ENCODE measurements around the gene CCDC60. TPM values are rescaled to one million over a fixed set of nuclear protein-coding genes. Genes with fewer than 3 reads are reported as not detected.
A peak's percentile ranks its signal among the peaks of the same experiment; 100 is the strongest.

CCDC60 gene
- total RNA-seq, 1 experiment from 2014 or later, result not detected

DNA sequence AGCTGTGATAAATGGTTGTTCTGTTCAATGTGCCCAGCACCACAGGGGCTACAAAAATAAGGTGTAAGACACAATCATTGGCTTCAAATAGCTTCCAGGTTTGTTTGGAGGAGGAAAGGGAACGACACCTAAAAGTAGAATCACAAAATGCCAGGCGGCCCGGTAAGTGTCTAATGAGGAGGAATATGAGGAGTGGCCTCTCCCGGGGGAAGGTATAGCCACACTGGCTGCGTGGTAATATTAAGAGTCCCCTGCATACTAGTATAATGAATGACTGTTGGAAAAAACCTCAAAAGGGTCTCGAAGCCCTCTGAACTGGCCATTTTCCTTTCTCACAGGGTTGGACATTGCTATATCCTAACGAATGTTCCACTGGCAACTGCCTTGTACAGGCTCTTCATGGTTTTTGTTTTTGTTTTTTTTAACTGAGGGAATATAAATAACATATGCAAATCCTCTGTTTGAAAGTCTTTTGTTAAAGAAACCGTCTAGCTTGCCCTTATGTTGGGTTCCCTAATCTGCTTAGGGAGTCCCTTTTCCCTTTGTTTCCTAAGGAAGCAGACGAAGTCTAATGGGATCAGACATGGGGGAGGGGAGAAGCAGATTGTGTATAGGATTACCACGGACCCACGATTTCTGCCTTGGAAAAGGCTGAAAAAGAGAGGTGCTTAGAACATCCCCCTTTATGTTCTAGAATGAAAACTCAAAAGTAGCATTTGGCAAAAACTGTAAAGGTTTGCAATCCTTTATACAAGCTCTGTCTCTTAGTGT lies 4.2 kb downstream of the CCDC60 start:
- DNase-seq (ENCODE audit: low read depth), result no peak

DNA sequence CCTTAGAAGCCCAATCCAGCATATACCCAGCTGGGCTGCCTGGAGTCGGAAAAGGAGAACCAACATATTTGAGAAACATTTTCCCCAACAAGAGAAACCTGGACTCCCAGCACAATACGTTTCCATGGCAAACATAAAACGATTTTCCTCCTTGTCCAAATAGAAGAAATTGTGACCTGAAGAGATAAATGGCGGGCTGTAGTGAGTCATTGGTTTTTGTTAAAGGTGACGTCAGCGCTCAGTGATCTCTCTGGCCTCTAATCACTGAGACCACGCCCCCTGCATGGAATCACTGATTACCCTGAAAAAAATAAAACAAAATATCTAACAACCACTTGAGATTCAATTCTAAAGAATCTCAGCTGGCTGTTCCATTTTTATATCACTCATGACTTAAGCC lies 6.0 kb downstream of the CCDC60 start:
- DNase-seq (ENCODE audit: low read depth), result peak; percentile 39

DNA sequence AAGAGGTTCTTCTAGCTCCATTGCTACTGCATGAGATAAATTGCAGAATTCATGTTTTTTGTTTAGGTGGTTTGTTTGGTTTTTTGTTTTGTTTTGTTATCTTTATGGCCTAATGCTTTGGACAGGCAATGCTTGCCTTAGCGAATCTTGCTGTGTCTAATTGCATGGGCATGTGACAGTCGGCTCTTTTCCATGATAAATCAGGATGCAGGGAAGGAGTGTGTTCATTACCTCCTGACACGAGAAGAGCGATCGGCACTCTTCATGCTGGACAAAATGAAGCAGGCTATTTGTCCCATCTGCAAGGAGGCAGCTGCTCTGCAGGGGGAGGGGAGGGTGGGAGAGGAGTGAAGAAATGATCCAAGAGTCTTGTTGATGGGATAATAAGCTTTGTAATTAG lies 6.5 kb downstream of the CCDC60 start:
- DNase-seq (ENCODE audit: low read depth), result no peak

DNA sequence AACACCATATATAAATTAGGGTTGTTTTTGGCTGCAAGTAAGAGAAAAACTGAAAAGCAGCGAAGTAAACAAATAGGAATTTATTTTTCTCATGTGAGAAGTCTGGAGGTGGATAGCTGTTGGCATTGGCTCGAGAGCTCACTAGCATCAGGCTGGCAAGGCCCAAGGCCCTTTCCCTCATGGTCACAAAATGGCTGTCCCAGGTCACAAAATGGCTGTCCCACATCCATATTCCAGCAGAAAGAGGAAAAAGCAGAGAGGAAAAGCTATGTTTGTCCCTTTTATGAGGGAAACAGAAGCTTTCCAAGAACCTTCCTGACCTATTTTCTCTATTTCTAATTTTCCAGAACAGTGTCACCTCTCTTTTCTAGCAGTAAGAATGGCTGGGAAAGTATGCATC lies 7.5 kb downstream of the CCDC60 start:
- no peak for DNase-seq (ENCODE audit: low read depth)

DNA sequence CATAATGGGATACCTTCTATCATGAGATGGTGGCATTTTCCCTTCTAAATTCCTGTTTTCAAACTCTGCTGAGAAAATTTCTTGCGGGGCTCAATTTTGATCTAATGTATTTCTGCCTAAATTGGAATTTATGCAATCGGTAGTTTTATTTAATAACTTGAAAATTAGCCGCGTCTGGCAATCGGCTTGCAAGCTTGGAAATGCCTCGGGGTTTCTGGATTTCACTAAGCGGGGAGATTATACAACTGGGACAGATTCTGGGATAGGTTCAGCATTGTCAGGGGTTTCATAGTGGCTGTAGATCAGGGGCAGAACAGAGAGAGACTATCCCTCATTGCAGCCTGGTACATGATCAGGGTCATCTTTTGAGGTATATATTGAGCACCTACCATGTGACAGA lies 8.6 kb downstream of the CCDC60 start:
- DNase-seq (ENCODE audit: low read depth), result no peak

DNA sequence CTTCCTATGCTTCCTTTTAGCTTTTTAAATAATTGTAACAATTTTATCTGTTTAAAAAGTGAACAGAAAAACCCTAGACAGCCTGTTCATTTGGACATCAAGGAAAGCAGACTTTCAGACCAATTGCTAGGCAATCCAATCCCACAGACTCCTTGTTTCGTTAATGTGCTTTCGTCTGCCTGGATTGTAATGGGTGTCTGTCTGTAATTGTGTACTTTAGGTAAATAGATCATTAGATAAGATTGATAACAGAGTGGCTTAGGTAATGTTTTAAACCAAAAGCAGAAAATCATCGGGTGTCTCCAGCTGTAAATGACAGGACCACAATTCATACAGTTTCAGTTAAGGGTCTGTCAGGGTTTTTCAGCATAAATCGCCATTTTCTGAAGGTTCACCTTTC lies 19.6 kb downstream of the CCDC60 start:
- DNase-seq (ENCODE audit: low read depth), result no peak

DNA sequence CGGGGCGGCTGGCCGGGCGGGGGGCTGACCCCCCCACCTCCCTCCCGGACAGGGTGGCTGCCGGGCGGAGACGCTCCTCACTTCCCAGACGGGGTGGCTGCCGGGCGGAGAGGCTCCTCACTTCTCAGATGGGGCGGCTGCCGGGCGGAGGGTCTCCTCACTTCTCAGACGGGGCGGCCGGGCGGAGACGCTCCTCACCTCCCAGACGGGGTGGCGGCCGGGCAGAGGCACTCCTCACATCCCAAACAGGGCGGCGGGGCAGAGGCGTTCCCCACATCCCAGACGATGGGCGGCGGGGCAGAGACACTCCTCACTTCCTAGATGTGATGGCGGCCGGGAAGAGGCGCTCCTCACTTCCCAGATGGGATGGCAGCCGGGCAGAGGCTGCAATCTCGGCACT lies 25.8 kb downstream of the CCDC60 start:
- DNase-seq (ENCODE audit: low read depth), result peak; percentile 8

DNA sequence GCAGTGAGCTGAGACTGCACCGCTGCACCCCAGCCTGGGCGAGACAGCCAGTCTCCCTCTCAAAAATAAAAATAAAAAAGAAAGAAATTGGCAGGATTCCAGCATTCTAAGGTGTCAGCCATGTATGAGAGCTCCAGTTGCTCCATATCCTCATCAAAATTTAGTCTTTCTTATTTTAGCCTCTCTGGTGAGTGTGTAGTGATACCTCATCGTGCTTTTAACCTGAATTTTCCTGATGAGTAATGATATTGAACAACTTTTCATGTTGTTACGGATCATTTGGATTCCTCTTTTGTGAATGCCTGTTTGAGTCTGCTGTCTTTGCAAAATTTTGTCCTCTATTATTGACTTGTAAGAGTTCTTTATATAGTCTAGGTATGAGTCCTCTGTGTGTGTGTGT lies 28.5 kb downstream of the CCDC60 start:
- DNase-seq (ENCODE audit: low read depth), result no peak

DNA sequence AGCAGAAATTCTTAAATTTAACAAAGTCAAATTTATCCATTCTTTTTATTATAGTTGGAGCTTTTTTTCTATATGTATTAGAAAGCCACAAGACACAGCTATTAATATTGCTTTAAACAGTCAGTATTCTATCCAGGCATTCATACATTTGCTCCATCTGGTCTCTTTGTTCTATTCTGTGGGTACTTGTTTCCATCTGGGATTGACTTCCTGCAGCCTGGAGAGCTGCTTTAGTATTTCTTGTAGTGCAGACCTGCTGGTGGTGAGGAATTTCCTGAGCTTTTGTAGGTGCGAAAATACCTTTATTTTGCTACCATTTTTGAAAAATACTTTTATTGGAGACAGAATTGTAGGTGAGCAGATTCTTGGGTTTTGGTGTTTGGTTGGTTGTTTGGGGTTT lies 29.0 kb downstream of the CCDC60 start:
- no peak for DNase-seq (ENCODE audit: low read depth)

DNA sequence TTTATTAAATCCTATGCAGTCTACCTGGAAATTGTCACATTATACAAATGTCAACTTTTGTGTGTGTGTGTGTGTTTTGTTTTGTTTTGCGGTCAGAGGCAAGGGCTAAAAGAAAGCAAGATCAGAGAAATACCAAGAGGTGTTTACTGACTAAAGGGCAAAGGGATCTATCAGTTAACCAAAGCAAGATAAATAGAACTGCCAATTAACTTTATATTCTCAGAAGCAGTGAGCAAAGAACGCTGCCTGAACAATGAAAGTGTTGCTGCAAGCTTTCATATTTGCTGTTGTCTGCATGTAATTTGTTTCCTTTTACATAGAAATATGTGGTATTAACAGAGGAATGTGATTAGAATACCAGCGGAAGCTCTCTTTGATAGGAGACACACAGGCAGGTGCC lies 30.9 kb downstream of the CCDC60 start:
- no peak for DNase-seq (ENCODE audit: low read depth)

DNA sequence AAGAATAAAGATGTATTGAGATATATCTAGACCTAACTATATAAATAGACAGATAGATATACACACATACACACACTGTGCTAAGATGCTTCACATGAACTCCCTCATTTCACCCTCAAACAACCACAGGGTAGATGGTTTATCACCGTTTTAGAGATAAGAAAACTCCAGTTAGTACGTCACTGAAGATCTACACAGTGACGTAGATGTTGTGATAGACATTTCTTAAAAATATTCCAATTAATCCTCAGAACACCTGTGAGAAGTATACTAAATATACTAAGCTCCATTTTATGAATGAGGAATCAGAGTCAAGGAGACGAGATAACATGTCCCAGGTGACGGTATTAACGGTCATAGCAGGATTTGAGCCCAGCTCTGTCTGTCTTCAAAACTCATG lies 31.5 kb downstream of the CCDC60 start:
- DNase-seq (ENCODE audit: low read depth), result no peak

DNA sequence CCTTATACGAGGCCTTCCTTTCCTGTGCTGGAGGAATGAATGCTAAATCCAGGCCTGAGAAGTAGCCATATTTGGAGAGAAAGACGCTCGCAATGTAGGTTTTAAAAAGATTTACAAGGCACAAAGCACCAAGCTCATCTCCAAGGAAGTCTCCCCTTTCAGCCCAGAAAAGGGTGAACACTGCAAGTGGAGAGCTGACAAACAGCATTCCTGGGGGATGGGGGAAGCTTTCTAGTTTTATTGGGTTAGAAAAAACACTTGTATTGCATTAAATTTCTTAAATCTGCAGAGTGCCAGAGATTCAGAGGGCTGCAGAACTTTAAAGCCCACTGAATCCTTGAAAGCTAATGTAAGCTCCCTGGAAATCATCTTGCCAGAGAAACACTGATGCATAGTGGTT lies 34.6 kb downstream of the CCDC60 start:
- DNase-seq (ENCODE audit: low read depth), result no peak

DNA sequence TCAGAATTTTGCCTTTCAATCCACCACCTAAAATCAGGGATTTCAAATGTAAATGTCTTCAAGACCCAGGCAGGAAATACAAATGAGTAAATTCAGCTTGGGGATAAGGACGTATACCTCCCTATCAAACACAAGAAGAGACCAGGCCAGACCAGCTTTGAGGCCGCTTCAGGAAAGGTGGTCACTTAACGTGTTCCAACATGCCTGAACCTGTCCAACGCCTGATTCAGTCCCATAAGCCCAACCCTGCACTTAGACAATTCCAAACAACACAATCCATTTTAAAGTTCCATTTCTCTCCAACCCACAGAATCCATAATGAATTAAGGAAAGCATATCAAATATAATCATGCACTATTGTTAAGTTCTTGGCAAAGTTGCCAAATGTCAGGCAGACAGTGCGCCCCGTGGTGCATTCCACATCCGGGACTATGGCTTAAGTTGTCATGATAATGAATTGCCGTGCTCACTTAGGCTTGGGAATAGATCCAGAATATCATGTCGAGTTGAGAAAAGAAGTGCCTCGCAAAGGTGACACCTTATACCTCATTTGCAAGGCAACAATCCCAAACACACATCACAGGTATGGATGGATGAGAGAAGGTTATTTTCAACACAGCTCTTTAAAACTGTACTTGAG lies 35.5 kb downstream of the CCDC60 start:
- peak; percentile 29 for DNase-seq (ENCODE audit: low read depth)

DNA sequence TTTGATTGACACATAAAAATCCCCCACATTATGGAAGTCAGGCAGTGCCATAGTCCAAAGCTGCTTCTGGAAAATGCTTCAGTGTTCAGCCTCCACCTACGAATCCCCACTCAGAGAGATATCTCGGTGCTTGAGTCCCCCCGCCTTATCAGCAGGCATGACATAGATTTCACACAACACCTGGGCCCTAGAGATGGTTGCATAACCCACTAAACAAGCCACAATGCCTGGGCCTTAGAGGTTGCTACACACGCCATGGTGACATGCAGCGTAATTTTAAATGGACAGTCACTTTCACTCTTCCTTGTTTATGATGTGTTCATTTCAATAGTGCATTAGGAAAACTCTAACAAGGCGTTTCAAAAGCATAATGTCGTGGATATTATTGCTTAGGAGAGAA lies 38.0 kb downstream of the CCDC60 start:
- no peak for DNase-seq (ENCODE audit: low read depth)

DNA sequence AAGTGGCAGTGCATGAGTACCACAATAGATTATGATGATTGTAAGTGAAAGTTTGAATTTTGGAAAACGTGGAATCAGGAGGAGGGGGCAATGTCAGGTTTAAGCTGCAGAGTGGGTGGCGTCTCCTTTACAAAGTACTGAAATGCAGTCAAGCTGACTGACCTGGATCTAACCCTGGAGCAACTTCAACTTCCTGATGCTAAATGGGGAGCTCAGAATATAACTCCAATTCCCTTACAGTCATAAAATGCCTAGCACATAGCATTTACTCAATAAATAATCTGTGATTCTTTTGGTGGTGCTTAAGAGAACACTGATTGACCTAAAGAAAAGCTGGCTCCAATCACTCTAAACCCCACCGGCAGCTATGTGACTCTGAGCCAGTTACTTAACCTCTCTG lies 38.5 kb downstream of the CCDC60 start:
- DNase-seq (ENCODE audit: low read depth), result no peak

DNA sequence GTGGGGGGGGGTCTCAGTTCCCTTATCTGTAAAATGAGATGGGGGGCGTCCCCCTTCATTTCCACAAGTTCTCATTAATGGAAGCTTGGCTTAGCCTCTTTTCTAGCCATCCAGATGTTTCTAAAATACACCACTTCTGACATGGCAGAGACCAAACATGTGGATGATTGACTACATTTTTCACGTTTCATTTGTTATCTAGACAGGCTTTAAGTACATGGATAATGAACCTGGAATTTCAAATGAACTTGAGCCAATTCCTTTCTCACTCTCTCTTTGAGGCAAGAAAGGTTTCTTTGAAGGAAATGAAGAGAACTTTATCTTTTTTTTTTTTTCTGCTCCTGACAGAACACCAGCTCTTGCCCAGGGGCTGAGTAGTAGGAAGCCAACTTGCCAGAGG lies 39.1 kb downstream of the CCDC60 start:
- no peak for DNase-seq (ENCODE audit: low read depth)

DNA sequence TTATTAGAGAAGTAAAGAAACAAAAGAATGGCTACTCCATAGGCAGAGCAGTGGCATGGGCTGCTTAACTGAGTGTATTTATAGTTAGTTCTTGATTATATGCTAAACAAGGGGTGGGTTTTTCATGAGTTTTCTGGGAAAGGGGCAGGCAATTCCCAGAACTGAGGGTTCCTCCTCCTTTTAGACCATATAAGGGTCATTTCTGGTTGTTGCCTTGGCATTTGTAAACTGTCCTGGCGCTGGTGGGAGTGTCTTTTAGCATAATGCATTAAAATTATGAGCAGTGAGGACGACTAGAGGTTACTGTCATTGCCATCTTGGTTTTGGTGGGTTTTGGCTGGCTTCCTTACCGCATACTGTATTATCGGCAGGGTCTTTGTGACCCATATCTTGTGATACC lies 40.1 kb downstream of the CCDC60 start:
- no peak for DNase-seq (ENCODE audit: low read depth)

DNA sequence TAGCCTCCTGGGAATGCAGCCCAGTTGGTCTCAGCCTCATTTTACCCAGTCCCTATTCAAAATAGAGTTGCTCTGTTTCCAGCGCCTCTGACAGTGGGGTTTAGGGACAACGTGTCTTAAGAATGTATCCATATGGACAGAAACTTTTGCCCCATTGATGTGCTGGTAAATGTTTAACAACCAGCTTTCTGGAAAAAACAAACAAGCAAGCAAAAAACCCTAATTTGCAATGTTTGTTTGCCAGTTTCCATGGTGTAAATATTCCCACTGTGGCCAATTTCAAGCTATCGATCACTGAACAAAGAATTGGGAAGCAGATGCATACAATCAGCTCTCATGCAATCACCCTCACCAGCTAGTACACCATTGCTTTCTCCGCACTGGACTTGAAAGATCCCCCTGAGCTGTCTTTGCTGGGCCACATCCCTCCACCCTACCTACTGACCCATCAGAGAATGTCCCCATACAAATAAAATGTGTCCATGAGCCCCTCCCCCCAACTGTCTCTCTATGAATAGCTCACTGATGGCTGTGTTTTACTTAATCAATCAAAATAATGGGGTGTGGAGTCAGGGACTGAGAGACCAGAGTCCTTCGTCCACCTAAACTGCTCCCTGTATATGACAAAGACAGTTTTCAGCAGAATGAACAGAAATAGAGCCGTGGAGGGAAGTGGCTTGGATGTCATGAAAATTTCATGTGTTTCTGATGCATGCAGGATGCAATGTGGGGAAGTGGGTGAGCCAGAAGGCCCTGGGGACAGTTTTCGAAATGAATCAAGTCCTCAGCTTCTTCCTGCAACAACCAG lies 40.8 kb downstream of the CCDC60 start:
- no peak for DNase-seq (ENCODE audit: low read depth)

DNA sequence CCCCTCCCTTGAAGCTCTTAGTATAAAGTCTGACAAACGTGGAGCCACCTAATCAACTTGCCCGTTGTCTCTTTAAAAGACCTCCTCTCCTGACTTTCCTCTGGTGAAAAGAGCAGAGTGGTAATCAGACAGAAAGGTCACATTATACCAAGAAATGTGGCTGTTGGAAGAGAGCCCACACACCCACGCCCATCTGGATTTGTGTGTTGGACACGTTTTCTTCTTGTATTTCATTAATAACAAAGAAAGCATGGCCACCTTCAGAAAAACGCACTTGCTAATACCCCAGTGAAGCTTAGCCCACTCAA lies 41.3 kb downstream of the CCDC60 start:
- DNase-seq (ENCODE audit: low read depth), result no peak

DNA sequence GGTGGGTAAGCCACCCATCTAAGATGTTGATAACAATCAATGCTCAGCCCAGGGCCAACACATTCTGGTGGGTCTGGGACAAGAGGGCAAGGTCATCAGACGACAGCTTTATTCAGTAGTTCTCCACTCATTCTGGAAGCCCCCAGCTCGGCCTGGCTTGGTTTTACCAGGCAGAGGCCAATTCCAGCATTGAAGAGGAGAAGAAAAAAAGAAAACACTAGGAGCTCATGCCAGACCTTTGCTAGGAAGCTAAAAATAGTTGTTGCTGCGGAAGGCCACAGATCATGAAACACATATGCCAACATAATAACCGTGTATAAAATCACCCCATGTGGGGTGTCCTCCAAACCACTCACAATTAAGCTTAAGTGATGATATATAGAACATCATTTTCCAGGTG lies 44.4 kb downstream of the CCDC60 start:
- no peak for DNase-seq (ENCODE audit: low read depth)

DNA sequence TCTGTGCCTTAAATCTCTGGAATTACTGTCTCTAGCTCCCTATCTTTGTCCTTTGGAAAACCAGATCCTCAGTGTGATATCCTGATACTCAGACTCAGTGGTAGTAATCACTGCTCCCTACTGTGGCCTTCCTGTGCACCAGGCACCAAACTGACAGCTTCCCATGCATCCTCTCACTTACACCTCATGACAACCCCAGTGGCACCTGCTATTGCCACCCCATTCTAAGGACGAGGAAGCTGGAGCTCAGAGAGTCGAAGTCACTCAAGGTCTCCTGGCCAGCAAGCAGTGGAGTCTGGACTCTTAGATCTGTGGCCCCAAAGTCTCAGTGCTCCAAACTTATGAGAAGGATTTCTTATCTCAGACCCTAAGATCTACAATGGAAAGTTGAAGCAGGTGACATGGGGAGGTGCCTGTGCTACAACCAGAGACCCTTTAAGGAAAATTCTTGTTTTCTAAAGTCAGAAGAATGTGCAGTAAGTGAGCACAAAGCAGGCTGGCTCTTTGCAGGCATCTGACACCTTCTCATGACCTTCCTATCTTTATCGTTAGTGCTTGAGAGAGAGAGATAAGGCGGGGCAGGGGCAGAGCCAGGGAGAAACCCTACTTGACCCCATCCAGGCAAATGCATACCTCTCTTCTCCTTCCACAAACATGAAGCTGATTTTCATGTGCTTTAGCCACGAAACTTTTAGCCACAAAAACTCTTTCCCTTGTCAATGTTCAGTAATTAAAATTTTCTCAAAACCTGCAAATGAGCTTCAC lies 47.1 kb downstream of the CCDC60 start:
- no peak for DNase-seq (ENCODE audit: low read depth)

DNA sequence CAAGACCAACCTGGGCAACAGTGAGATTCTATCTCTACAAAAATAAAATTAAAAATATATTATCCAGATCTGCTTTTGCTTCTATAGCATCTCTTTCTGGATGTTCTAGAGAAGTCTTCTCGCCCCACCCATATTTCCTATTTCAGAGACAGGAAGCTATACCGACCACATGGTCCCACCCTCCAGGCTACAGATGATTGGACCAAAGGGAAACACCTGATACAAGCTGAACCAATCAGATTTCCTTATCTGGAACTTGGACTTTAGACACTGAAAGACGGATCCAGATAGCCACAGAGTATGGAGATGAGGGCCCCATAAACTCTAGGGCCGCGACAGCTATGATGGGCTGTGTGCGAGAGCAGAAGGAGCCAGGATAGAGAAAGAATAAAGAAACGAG lies 48.7 kb downstream of the CCDC60 start:
- no peak for DNase-seq (ENCODE audit: low read depth)

All from Daoy (cell line).